ENCODE measurements around the gene COPZ2. TPM values are rescaled to one million over a fixed set of nuclear protein-coding genes. Genes with fewer than 3 reads are reported as not detected.
"Not testable (repeated sequence)": the region's sequence is repeated elsewhere in the genome, so short reads cannot be mapped to it uniquely, and the experiment has no call there.

COPZ2 gene
- total RNA-seq, 1 donor from 2014 or later: 4.6 TPM

DNA sequence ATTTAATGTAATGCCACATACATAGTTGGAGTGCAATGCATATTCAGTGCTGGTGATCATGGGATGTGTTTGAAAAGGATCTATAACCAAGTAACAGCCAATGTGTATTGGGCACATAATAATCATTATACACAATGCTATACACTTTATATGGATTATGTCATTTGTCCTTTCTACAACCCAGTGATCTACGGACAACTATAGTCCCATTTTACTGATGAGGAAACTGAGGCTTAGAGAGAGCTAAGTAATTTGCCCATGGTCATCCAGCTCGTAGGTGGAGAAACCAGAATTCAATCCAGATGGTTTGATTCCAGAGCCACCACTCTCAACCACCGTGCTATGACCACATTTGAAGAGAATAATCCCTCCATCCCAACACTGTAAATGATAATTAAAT, 27.4 kb downstream of the COPZ2 start:
- no peak for DNase-seq (ENCODE audit: low read depth in 2 of 2)

GRCh38 chr17:48006936-48007709, 30.5 kb downstream of the COPZ2 start:
- DNase-seq (ENCODE audit: low read depth in 2 of 2): no peak

- no peak for DNase-seq (ENCODE audit: low read depth in 2 of 2)
Measured at GRCh38 chr17:48004983-48005382, 32.6 kb downstream of the COPZ2 start.

- DNase-seq (ENCODE audit: low read depth in 2 of 2): no peak
Measured at GRCh38 chr17:48003417-48004151, 34.0 kb downstream of the COPZ2 start.

GRCh38 chr17:48002916-48003416, 34.6 kb downstream of the COPZ2 start:
- no peak for DNase-seq (ENCODE audit: low read depth in 2 of 2)

DNA sequence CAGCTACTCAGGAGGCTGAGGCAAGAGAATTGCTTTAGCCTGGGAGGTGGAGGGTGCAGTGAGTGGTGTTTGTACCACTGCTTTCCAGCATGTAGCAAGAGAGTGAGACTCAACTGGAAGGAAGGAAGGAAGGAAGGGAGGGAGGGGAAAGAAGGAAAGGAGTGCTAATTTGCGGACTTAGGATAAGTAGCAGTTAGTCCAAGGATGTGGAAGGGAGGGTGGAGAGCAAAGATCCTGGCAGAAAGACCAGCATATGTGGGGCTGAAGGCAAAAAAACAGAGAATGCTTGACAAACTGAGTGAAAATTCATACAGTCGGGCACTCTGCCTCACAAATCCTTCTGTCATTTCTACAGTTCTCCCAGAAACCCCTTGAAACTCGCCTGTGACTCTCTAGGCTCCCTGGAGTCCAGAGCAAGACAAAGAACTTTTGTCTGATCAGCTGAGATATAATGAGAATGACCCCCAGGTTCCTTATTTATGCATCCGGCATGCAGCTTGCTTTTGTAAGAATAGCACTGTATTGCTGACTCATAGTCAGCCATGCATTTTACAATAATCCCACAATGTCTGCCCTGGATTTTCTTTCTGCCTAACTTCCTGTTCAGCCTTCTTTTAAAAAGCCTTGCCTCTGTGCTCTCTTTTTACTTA, 35.2 kb downstream of the COPZ2 start:
- DNase-seq (ENCODE audit: low read depth in 2 of 2): peak; percentile 40 to 83

GRCh38 chr17:48001657-48002056, 35.9 kb downstream of the COPZ2 start:
- not testable (repeated sequence) for DNase-seq (ENCODE audit: low read depth in 2 of 2)

DNA sequence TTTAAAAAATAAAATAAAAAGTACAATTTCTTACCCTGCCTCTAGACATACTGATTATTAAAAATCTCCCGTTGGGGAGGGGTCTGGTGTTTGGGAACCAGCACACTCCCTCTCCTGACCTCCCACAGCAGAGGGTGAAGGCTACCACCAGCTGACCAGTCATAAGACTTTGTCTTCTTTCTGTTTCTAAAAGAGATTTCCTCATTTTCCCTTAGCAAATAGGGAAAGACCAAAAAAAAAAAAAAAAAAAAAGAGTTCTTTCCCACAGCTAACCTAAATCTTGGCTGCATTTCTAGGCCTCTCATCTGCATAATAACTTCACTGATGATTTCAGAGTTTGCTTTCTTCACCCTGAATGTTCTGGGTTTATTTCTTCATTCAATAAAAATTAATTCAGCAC, 36.4 kb downstream of the COPZ2 start:
- no peak for DNase-seq (ENCODE audit: low read depth in 2 of 2)

DNA sequence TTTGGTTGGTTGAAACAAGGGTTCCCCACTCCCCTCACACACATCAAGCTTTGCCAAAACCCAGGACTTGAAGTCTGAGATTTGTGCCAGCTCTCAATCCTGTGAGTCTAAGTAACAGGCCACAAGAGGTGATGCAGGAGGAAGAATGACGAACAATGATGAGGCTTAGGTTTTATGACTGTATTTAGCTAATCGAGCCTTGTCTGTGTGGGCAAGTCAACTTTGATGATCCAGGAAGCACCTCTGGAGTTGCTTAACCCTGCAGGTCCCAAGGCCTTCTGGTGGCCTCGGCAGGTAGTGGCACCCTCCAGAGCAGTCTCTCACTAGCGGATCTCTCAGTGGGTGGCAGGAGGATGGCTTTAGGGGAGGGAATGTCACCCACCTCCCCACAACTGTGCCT, 38.0 kb downstream of the COPZ2 start:
- DNase-seq (ENCODE audit: low read depth in 2 of 2): peak in 1 of 2 donors; percentile 61

DNA sequence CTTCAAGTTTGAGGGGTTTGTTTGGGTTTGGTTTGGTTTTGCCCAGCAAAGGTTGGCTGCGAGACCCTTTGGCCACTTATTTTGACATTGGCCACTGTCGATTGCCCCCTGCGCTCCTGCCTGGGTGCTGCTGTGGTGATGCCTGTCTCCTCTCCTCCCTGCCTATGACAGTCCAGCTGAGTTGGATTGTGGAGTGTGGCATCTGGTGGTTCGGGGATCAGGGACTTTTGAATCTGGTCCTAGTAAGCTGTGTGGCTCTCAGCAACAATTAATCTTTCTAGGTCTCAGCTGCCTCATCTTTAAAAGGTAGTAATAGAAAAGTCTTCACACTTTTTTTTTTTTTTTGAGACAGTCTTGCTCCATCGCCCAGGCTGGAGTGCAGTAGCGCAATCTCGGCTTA, 39.6 kb downstream of the COPZ2 start:
- no peak for DNase-seq (ENCODE audit: low read depth in 2 of 2)

- no peak for DNase-seq (ENCODE audit: low read depth in 2 of 2)
Measured at GRCh38 chr17:47997586-47997985, 40.0 kb downstream of the COPZ2 start.

- no peak for DNase-seq (ENCODE audit: low read depth in 2 of 2)
Measured at GRCh38 chr17:47996201-47996600, 41.4 kb downstream of the COPZ2 start.

GRCh38 chr17:47995241-47995935, 42.2 kb downstream of the COPZ2 start:
- no peak for DNase-seq (ENCODE audit: low read depth in 2 of 2)

DNA sequence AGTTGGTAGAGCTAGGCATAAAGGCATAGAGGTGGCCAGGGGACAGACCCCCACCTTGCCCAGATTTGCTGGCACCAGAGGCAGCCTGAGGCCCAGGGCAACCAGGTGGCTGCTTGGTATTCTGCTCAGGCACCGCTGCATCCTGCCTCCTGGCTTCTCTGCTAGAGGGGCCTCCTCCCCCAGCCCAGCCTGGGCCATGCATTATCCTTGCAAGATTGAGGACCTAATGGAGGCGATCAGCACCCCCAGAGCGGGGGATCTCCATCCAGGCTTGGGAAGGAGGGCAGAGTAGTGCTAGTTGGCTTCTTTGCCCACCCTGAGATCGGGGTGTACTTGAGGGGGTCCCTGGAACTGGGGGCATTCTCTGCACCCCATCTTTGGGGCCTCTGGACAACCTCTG, 42.9 kb downstream of the COPZ2 start:
- DNase-seq (ENCODE audit: low read depth in 2 of 2): no peak

GRCh38 chr17:47993964-47994363, 43.6 kb downstream of the COPZ2 start:
- no peak for DNase-seq (ENCODE audit: low read depth in 2 of 2)

DNA sequence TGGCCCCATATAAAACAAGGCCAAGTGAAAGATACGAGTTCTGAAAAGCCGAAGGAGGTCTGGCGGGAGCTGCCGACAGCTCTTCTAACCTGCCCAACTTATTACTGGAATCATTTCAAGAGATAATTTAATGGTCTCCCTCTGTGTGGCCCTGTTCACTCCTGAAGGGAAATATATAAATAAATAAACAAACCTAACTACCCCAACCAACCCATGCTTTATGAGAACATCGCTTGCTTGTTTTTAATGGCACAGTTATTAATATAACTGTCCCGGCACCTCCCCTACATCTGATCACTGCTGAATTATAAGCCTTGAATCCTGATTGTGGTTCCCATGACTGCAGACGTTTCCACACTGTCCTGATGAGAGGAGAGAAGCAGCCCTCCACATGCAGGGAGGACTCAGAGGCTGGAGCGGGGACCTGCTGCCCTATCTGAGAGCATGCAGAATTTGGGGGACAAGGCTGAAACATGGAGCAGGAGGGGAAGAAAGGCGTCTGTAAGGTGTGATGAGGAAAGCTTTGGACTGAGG, 44.5 kb downstream of the COPZ2 start:
- no peak for DNase-seq (ENCODE audit: low read depth in 2 of 2)

GRCh38 chr17:47992216-47992615, 45.4 kb downstream of the COPZ2 start:
- DNase-seq (ENCODE audit: low read depth in 2 of 2): no peak

GRCh38 chr17:47990962-47991731, 46.5 kb downstream of the COPZ2 start:
- no peak for DNase-seq (ENCODE audit: low read depth in 2 of 2)

- DNase-seq (ENCODE audit: low read depth in 2 of 2): no peak
Measured at GRCh38 chr17:47989700-47990099, 47.9 kb downstream of the COPZ2 start.

DNA sequence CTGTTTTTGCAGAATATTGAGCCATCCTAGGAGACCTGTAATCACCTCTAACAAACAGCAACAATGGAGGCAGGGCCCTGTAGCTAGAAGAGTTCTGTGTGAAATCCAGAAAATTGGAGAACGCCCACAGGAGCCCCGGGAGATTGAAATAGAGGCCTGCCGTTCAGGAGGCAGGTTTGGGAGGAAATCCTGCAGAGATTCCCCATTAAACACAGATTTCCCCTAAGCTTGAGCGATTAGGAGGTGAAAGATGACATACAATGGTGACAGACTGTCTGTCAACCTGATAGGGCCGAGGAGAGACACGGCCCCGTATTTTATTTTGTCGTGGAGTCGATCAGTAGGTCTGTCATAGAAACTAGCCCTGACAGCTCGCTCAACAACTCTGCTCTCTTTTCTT, 48.4 kb downstream of the COPZ2 start:
- DNase-seq (ENCODE audit: low read depth in 2 of 2): no peak

DNA sequence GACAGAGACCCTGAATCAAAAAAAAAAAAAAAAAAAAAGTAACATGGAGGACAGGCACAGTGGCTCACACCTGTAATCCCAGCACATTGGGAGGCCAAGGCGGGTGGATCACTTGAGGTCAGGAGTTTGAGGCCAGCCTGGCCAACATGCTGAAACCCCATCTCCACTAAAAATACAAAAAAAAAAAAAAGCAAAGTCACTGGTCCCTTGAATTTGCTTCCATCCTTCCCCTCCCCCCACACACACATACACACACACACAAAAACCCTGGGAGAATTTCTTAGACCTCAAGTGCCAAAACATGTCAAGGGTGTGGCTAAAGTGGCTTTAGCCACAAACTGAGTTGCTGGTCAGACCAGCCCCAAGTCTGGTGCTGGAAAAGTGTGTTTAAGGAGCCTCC, 49.2 kb downstream of the COPZ2 start:
- DNase-seq (ENCODE audit: low read depth in 2 of 2): not testable (repeated sequence)
